Heart left ventricle (tissue), 13 donors: ENCODE data around the gene OVAAL.

Source experiments
- POLR2A ChIP-seq, 2 donors: fragments of 450-650 bp; IDR thresholded peaks; one replicate each; pipeline ENCODE4 v1.6.1; 2017; ENCODE audit warnings: antibody characterized with exemption in 2 of 2, mild to moderate bottlenecking in 2 of 2, moderate library complexity in 2 of 2
- TF ChIP-seq, protein P1 (sequence below), 12 donors: fragments of 200-600 bp; sonication (generic) in 4 of 12; IDR thresholded peaks; one replicate each; pipeline versions ENCODE4 v1.5.0 to v1.8.0; 2018 to 2022; ENCODE audit warnings: antibody characterized with exemption in 12 of 12, mild to moderate bottlenecking in 5 of 12
- donor health status: ischemic (EF 13 %, LVEDD 7.1; RV severe dilation, severe dysfunction).
- donor health status: DM: no; HTN: yes; CAD: no.
- donor health status: DM: no; HTN: no; CAD: no.
- donor health status: ischemic (EF 25% LVEDD 6.9; RV normal size, moderate dysfunction).
- donor health status: ischemic (EF 25% LVEDD 5.7; RV mildly dilated, moderate dysfunction).
- donor health status: ischemic (EF 35%, LVEDD 5.7; RV mildly dilated, moderate dysfunction).
- donor health status: nonischemic (EF 11% LVEDD 7.7; RV severe dilation, severe dysfunction).
- donor health status: DM: yes; HTN: yes; CAD: no.
- donor health status: PGD.
- donor health status: ischemic (EF 29% LVEDD 5.4; RV normal size, mild dysfunction).
- donor health status: nonischemic (EF 23%, LVEDD 6.1; RV moderate dilation, normal function).

DNA sequence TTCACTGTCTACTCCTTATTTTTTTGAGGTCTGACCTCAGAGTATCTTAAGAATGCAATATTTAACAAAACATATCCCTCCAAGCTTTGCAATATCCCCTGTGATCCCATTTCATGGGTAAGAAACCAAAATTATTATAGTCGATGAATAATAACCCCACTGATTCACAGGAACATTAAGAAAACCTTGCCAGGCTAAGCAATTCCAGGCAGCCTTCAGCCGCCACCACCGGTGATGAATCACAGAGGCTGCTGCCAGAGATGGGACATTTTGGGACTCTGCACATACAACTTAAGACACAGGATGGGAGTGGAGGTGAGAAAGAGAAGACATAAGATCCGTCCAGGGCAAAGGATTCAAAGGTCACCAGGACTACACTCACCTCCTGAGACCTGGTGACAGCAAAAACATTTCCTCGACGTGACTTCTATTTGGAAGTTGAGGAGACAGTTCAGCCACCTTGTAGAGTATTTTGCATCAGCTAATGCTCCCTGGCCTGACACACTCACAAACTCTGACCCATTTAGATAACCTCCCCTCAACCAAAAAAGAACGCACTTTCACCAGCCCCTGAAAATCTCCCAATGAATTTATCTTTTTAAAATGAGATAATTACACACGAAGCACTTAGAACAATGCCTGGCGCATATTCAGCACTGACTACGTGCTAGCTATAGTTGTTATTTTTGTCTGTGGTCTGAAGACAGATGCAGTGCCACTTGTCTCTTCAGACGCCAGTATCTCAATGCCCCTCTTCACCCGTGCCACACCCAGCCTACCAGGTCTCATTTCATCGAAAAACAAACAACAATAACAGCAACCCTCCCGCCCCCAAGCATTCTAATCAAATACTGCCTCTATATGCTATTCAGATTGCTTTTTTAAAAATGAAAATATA lies 17.8 kb upstream of the OVAAL start:
- peak in 1 of 2 donors; percentile 15 for TF ChIP-seq POLR2A (IDR thresholded peaks at IDR 0.05)
- TF ChIP-seq, protein P1, sequence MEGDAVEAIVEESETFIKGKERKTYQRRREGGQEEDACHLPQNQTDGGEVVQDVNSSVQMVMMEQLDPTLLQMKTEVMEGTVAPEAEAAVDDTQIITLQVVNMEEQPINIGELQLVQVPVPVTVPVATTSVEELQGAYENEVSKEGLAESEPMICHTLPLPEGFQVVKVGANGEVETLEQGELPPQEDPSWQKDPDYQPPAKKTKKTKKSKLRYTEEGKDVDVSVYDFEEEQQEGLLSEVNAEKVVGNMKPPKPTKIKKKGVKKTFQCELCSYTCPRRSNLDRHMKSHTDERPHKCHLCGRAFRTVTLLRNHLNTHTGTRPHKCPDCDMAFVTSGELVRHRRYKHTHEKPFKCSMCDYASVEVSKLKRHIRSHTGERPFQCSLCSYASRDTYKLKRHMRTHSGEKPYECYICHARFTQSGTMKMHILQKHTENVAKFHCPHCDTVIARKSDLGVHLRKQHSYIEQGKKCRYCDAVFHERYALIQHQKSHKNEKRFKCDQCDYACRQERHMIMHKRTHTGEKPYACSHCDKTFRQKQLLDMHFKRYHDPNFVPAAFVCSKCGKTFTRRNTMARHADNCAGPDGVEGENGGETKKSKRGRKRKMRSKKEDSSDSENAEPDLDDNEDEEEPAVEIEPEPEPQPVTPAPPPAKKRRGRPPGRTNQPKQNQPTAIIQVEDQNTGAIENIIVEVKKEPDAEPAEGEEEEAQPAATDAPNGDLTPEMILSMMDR (IDR thresholded peaks at IDR 0.05) = no peak
